HEK293T (cell line): ENCODE results near the gene GPR25.

Experiments
- CTCF ChIA-PET: fragments of 350-600 bp; formaldehyde crosslinking; extraction: SDS; loops from one replicate; lab custom pipeline; 2021; ENCODE audit warnings: antibody characterized with exemption, inconsistent platforms; lab: Yijun Ruan, JAX
- POLR2A ChIA-PET: fragments of 350-600 bp; formaldehyde crosslinking; extraction: SDS; loops from one replicate; lab custom pipeline; 2020; ENCODE audit warnings: antibody characterized with exemption, inconsistent platforms; lab: Yijun Ruan, JAX
- DNase-seq: peaks from one replicate; pipeline ENCODE4 v3.0.0; 2012; ENCODE audit warnings: mixed read lengths; ENCODE audit errors: extremely low spot score
- ARNT ChIP-seq: fragments of 450-650 bp; IDR thresholded peaks from 2 replicates; pipeline ENCODE4 v1.6.1; 2017; ENCODE audit warnings: mild to moderate bottlenecking
- BHLHE40 ChIP-seq: fragments of 450-650 bp; IDR thresholded peaks from 2 replicates; pipeline ENCODE4 v1.6.1; 2016; ENCODE audit warnings: mild to moderate bottlenecking, moderate library complexity, borderline replicate concordance
- CTBP1 ChIP-seq: fragments of 450-650 bp; IDR thresholded peaks from 2 replicates; pipeline ENCODE4 v1.6.1; 2016; ENCODE audit warnings: borderline replicate concordance
- ELF4 ChIP-seq: fragments of 450-650 bp; IDR thresholded peaks from 2 replicates; pipeline ENCODE4 v1.6.1; 2017; ENCODE audit warnings: antibody characterized with exemption
- FOXA1 ChIP-seq: fragments of 450-650 bp; IDR thresholded peaks from 2 replicates; pipeline ENCODE4 v1.6.1; 2016; ENCODE audit warnings: mild to moderate bottlenecking
- FOXK2 ChIP-seq: fragments of 450-650 bp; IDR thresholded peaks from 2 replicates; pipeline ENCODE4 v1.6.1; 2016; ENCODE audit warnings: mild to moderate bottlenecking
- FOXM1 ChIP-seq: fragments of 450-650 bp; IDR thresholded peaks from 2 replicates; pipeline ENCODE4 v1.6.1; 2017; ENCODE audit warnings: mild to moderate bottlenecking, borderline replicate concordance
- HDGF ChIP-seq: fragments of 450-650 bp; IDR thresholded peaks from 2 replicates; pipeline ENCODE4 v1.6.1; 2017; ENCODE audit warnings: antibody characterized with exemption, borderline replicate concordance
- L3MBTL2 ChIP-seq: fragments of 450-650 bp; conservative IDR thresholded peaks from 2 replicates; pipeline ENCODE4 v1.6.1; 2016; ENCODE audit warnings: mild to moderate bottlenecking
- LEF1 ChIP-seq: fragments of 450-650 bp; IDR thresholded peaks from 2 replicates; pipeline ENCODE4 v1.6.1; 2017; ENCODE audit warnings: mild to moderate bottlenecking, borderline replicate concordance
- NFRKB ChIP-seq: fragments of 450-650 bp; IDR thresholded peaks from 2 replicates; pipeline ENCODE4 v1.6.1; 2016; ENCODE audit warnings: mild to moderate bottlenecking, moderate library complexity
- PKNOX1 ChIP-seq: fragments of 450-650 bp; IDR thresholded peaks from 2 replicates; pipeline ENCODE4 v1.6.1; 2016
- SP1 ChIP-seq: fragments of 450-650 bp; IDR thresholded peaks from 2 replicates; pipeline ENCODE4 v1.6.1; 2017
- SUZ12 ChIP-seq: fragments of 450-650 bp; IDR thresholded peaks from 2 replicates; pipeline ENCODE4 v1.6.1; 2016; ENCODE audit warnings: mild to moderate bottlenecking
- TARDBP ChIP-seq: fragments of 450-650 bp; IDR thresholded peaks from 2 replicates; pipeline ENCODE4 v1.6.1; 2016
- ZNF384 ChIP-seq: fragments of 450-650 bp; IDR thresholded peaks from 2 replicates; pipeline ENCODE4 v1.6.1; 2016

Gene GPR25

DNA sequence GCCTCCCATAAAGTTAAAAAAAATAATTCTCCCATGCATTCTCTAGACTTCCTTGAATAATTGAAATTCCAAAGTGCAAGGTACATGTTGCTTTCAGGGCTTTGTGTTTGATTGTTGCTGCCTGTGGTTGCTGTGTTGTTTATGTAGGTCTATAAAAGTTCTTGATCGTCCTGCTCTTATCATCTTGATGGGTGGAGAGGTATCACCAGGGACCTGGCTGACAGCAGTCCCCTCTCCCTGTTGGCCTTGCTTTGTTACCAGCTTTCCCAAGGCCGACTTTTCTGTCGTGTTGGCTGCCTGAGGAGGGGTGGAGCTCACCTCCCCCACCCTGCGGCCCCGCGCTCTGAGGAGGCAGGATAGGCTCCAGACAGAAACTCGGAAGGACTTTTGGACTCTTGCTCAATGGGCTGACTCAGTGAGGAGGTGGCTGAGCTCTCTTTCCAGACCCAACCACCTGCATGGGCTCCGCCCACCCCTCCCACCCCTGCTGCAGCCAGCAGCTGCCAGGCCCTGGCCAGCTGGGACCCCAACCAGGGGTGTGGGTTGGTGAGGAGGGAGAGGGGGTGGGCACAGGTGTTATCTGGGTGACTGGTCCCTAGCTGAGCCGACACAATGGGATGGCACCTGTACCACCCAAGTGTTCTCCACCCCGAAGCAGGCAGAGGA lies 23.9 kb downstream of the GPR25 start:
- no peak for DNase-seq
- POLR2A ChIA-PET = no interaction called here
- TF ChIP-seq LEF1 (no peak), CTBP1 (no peak), ZNF384 (no peak), SP1 (no peak), PKNOX1 (no peak), FOXM1 (no peak), BHLHE40 (no peak), ELF4 (no peak), ARNT (no peak), SUZ12 (no peak)
- CTCF ChIA-PET = interaction anchor here (1.2 kb wide), 1 partner anchor 75 kb away, joined by 3 read pairs; no protein-coding TSS in a partner anchor

- POLR2A ChIA-PET = no interaction called here
- DNase-seq = no peak
- CTCF ChIA-PET = no interaction called here
- no peak for TF ChIP-seq SP1
- no peak for TF ChIP-seq CTBP1
- no peak for TF ChIP-seq HDGF
- no peak for TF ChIP-seq SUZ12
- no peak for TF ChIP-seq ARNT
- no peak for TF ChIP-seq ELF4
- TF ChIP-seq L3MBTL2 = no peak
- no peak for TF ChIP-seq NFRKB
- no peak for TF ChIP-seq PKNOX1
- no peak for TF ChIP-seq FOXA1
- TF ChIP-seq ZNF384 = no peak
- no peak for TF ChIP-seq BHLHE40
- no peak for TF ChIP-seq LEF1
Measured at GRCh38 chr1:200897259-200897658, 24.5 kb downstream of the GPR25 start.

DNA sequence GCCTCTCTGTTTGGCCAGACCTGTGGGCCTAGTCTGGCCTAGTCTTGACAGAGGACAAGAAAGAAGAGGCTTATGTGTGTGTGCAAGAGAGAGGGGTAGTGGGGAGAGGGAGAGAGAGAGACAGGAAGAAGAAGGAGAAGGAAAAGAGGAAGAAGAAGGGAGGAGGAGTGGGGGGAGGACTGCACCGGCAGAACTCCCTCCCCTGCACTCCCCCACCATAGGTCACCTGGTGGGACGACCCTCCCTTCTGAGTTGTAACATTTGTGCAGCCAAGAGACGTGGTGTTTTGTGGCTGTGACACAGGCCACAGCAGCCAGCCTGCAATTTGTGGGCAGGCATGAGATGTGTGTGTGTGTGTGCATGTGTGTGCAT lies 26.2 kb downstream of the GPR25 start:
- TF ChIP-seq CTBP1 (no peak), NFRKB (no peak), SUZ12 (no peak), ARNT (no peak), BHLHE40 (no peak), FOXK2 (no peak), LEF1 (no peak), HDGF (no peak), ZNF384 (no peak), FOXM1 (no peak), TARDBP (no peak), PKNOX1 (no peak), L3MBTL2 (no peak), FOXA1 (no peak), ELF4 (no peak), SP1 (no peak)
- ChIA-PET CTCF (no interaction called here), POLR2A (no interaction called here)
- no peak for DNase-seq

DNA sequence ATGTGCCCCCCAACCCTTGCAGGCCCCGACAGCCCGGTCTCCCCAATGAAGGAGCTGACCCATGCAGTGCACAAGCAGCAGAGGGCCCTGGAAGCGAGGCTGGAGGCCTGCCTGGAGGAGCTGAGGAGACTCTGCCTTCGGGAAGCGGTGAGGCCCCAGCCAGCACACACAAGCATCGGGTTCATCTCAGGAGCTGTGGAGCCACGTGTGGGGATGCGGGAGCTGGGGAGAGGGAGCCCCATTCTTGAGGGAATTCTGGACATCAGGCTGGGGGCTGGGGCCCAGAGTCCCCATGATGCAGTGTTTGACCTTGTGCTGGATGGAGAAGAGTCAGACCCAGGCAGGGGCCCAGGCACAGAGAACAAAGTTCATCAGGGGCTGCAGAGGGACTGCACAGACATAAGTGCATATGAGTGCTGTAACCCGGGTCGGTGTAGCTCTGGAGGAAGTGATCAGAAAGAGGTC lies 26.7 kb downstream of the GPR25 start:
- TF ChIP-seq SP1 = no peak
- TF ChIP-seq PKNOX1 = no peak
- TF ChIP-seq BHLHE40 = no peak
- TF ChIP-seq SUZ12 = no peak
- TF ChIP-seq LEF1 = no peak
- no peak for TF ChIP-seq ELF4
- no peak for TF ChIP-seq FOXK2
- no peak for TF ChIP-seq ZNF384
- no peak for TF ChIP-seq FOXM1
- TF ChIP-seq FOXA1 = no peak
- no peak for TF ChIP-seq TARDBP
- ChIA-PET POLR2A (no interaction called here), CTCF (no interaction called here)
- DNase-seq = no peak

- no peak for TF ChIP-seq ZNF384
- no peak for TF ChIP-seq TARDBP
- no peak for TF ChIP-seq HDGF
- TF ChIP-seq LEF1 = no peak
- TF ChIP-seq CTBP1 = no peak
- CTCF ChIA-PET = no interaction called here
- POLR2A ChIA-PET = interaction anchor here (0.7 kb wide), 1 partner anchor 9 kb away, joined by 3 read pairs; no protein-coding TSS in a partner anchor
- DNase-seq = no peak
Measured at GRCh38 chr1:200899954-200900867, 27.4 kb downstream of the GPR25 start.
